GM06990 (cell line): ENCODE results near the gene DNM2.
"Not testable (repeated sequence)": the region's sequence is repeated elsewhere in the genome, so short reads cannot be mapped to it uniquely, and the experiment has no call there.

ENCODE experiments used
- DNase-seq: peaks from one replicate; pipeline ENCODE4 v3.0.0-alpha.2; 2011; ENCODE audit not compliant: insufficient read length; ENCODE audit errors: extremely low read depth
- H3K27me3 ChIP-seq: replicated peaks from 2 replicates; pipeline ENCODE4 v1.6.0; 2011; ENCODE audit warnings: low read length; ENCODE audit not compliant: control insufficient read depth, insufficient read depth
- H3K36me3 ChIP-seq: 2 replicates; pipeline ENCODE4 v1.5.1; 2011; ENCODE audit warnings: low read length; ENCODE audit not compliant: control insufficient read depth, insufficient read depth
- H3K4me3 ChIP-seq: replicated peaks from 2 replicates; pipeline ENCODE4 v1.5.1; 2011; ENCODE audit warnings: low read depth, mild to moderate bottlenecking, control low read depth, low read length
- TF ChIP-seq, protein P1 (sequence below): IDR thresholded peaks from 2 replicates; pipeline ENCODE4 v1.5.1; 2011; ENCODE audit warnings: low read length, control low read depth, mild to moderate bottlenecking, inconsistent platforms; ENCODE audit not compliant: insufficient read depth, poor library complexity, severe bottlenecking

The DNM2 gene

DNA sequence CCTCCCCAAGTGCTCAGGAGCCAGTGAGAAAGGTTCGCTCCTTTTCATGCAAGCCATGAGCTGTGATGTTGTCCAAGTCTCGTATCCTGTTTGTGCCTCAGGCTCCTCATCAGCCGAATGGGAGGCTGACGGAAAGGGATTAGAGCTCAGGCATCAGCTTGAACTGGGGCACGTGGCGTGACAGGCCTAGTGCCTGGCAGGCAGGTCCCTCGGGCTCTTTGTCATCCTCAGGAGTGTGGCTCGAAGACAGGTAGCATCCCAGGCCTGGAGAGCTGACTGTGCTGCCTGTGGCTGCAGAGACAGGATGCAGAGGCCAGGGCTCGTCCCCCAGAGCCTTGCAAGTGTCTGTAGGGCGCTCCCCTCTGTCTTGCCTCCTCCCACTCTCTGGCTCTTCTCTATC is 38.5 kb downstream of the DNM2 start:
- Histone ChIP-seq H3K36me3 (peaks cover 1% of the 10 kb centered on the region), H3K4me3 (no peak overlapping the region), H3K27me3 (no peaks in the 10 kb centered on the region)
- no peak for DNase-seq
- TF ChIP-seq, protein P1, sequence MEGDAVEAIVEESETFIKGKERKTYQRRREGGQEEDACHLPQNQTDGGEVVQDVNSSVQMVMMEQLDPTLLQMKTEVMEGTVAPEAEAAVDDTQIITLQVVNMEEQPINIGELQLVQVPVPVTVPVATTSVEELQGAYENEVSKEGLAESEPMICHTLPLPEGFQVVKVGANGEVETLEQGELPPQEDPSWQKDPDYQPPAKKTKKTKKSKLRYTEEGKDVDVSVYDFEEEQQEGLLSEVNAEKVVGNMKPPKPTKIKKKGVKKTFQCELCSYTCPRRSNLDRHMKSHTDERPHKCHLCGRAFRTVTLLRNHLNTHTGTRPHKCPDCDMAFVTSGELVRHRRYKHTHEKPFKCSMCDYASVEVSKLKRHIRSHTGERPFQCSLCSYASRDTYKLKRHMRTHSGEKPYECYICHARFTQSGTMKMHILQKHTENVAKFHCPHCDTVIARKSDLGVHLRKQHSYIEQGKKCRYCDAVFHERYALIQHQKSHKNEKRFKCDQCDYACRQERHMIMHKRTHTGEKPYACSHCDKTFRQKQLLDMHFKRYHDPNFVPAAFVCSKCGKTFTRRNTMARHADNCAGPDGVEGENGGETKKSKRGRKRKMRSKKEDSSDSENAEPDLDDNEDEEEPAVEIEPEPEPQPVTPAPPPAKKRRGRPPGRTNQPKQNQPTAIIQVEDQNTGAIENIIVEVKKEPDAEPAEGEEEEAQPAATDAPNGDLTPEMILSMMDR: no peak

DNA sequence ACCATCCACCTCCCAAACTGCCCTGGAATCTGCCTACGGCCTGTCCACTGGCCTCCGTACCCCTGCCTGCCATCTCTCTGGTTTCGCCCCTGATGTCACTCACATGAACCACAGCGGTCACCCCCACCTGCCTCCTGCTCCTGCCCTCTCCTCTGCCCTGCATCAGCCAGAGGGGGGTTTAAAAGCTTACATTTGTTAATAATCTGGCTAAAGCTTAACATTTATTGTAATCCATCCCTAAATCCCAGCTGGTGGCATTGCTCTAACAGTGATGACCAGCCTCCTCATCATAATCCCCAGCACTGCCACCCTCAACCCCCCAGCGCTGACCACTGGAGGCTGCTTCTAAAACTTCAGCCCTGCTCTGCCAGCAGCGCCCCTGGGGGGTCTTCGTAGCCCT is 38.9 kb downstream of the DNM2 start:
- Histone ChIP-seq H3K36me3 (peaks cover 6% of the 10 kb centered on the region), H3K4me3 (no peak overlapping the region), H3K27me3 (no peaks in the 10 kb centered on the region)
- no peak for DNase-seq
- TF ChIP-seq, protein P1: no peak

DNA sequence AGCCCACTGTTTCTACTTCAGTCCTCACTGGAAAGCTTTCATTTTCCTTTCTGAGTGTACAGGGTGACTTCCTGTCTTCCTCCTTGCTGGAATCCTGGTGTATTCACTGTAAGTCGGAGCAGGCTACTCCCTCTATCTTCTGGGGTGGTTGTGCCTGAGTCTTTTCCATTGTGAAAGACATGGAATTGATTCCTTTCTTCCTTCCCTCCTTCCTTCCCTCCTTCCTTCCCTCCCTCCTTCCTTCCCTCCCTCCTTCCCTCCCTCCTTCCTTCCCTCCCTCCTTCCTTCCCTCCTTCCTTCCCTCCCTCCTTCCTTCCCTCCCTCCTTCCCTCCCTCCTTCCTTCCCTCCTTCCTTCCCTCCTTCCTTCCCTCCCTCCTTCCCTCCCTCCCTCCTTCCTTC is 40.2 kb downstream of the DNM2 start:
- DNase-seq, H3K4me3 ChIP-seq, H3K27me3 ChIP-seq: not testable (repeated sequence)
- H3K36me3 ChIP-seq: peaks cover 14% of the 10 kb centered on the region

DNA sequence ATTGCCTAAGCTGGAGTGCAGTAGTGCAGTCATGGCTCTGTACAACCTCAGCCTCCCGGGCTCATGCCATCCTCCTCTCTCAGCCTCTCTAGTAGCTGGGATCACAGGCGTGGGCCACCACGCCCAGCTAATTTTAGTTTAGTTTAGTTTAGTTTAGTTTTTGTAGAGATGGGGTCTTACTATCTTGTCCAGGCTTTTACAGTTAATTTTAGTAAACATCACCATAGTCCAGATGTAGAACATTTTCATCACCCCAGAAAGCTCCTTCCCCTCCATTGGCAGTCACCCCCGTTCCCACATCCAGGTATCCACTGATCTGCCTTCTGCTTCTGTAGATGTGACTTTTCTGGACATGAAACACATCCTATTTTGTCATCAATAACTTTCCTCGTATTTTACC is 41.1 kb downstream of the DNM2 start:
- no peak for DNase-seq
- Histone ChIP-seq H3K4me3 (peak overlapping the region; percentile 53), H3K36me3 (peaks cover 14% of the 10 kb centered on the region), H3K27me3 (no peaks in the 10 kb centered on the region)
- TF ChIP-seq, protein P1: no peak

DNA sequence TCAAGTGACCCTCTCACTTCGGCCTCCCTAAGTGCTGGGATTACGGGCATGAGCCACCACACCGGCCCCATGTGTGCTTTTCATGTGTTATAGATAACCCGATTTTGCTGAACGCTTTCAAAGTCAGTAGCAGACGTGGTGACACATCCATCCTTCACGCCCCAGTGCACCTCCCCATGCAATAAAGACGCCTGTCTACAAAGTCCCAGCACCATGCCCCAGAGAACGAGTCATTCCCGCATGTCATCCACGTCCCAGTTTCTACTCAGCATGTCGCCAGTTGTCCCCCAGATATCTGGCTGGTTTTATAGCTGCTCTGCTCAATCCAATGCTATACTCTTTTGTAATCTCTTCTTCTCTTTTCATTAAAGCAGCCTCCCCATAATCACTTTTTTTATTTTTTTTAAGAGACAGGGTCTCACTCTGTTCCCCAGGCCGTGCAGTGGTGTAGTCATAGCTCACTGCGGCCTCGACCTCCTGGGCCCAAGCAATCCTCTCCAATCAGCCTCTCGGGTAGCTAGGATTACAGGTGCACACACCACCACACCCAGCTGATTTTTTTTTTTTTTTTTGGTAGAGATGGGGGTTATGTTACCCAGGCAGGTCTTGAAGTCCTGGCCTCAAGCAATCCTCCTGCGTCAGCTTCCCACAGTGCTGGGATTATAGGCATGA is 42.5 kb downstream of the DNM2 start:
- Histone ChIP-seq H3K36me3 (peaks cover 24% of the 10 kb centered on the region), H3K4me3 (peak overlapping the region; percentile 25; the same call in 1 of the 2 replicates), H3K27me3 (no peaks in the 10 kb centered on the region)
- TF ChIP-seq, protein P1: no peak
- peak; percentile 49 for DNase-seq

DNA sequence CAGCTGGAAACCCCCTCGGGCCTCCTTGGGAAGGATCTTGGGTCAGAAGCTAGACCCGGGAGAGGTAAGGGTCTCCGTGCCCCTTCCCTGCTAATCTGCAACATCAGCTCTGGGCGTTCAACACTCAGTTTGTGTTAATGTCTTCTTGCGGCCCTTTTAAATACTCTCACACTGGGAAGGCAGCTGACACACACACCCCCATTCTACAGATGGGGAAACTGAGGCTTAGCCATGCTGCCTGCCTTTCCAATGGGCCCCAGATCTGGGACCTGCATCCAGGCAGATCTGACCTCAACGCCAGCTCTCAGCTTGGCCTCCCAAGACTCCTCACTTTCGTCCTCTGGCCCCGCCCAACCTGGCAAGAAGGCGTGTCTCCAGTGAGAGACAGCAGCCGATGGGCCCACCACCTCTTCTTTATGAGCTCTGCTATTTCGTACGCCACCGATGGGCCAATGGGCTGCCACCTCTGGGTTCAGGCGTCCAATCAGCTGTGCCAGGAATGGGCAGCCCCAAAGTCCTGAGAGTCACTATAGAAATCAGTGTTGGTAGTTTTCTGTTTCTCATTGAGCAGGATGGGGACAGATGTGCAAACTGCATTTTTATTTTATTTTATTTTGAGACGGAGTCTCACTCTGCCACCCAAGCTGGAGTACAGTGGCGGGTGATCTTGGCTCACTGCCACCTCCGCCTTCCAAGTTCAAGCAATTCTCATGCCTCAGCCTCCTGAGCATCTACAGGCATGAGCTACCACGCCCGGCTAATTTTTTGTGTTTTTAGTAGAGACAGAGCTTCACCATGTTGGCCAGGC is 43.8 kb downstream of the DNM2 start:
- H3K4me3 ChIP-seq: no peak overlapping the region
- DNase-seq: no peak
- H3K27me3 ChIP-seq: no peaks in the 10 kb centered on the region
- peaks cover 27% of the 10 kb centered on the region for H3K36me3 ChIP-seq
- TF ChIP-seq, protein P1: no peak
